Measurements from ENCODE around the gene MATK. TPM values are rescaled to one million over a fixed set of nuclear protein-coding genes. Genes with fewer than 3 reads are reported as not detected.

MATK gene
- total RNA-seq, 1 experiment from 2014 or later = 0.21 TPM

DNA sequence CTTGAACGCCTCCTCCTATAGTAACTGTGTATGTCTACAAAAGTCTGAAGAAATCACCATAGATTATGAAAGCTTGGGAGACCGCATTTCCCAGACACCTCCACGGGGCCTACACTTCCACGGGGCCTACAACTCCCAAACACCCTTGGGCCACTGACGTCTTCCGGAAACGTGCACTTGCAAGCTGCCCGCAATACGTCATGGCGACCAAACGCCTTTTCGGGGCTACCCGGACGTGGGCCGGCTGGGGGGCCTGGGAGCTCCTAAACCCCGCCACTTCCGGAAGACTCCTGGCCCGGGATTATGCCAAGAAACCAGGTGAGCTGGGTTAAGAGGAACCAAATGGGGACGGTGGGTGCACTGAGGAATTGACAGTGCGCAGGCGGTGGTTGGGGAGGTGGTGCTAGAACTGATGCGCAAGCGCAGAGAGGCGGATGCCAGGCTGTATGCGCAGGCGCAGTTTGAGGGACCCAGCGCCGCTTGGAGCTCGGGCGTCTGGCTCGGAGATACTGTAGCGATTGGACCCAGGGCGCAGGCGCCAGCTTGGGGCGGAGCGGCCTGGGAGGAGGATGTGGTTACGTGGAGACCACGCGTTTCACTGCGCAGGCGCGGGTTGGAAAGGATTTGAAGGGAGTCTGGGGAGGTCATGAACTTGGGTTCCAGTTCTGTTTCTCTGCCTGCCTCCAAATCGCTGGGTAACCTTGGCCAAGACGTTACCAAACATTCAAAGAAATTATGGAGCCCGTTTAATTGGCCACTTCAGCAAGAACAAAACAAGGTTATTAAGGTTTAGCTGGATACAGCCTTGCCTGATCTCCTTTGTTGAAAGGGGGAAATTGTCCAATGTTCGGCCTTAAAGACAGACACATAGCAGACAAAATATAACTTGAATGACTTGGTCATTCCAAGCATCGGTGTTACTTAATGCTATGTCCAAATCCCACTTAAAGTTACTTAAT lies 23.4 kb downstream of the MATK start, which contains the start of gene MRPL54:
TSS of gene MRPL54 (plus strand) at position 182 of the 959 bp plus-strand sequence. CDS start at position 201, 19 bp downstream.
- DNase-seq (ENCODE audit: low read depth, low spot score) (peak; percentile 91), ATAC-seq (peak; percentile 95)
- ChIA-PET CTCF (interaction anchor here (0.5 to 0.6 kb wide), 4 partner anchors 24 to 289 kb away, joined by 3 to 6 read pairs (median 4); no protein-coding TSS in a partner anchor), POLR2A (interaction anchor here (0.5 to 1.3 kb wide), 2 partner anchors 14 to 16 kb away, joined by 5 to 18 read pairs; no protein-coding TSS in a partner anchor)
- in situ Hi-C loops (cut with HindIII; ENCODE audit: low pct_unique_long_range_greater_than_20kb, low sequenced_read_pairs) = no loop called here
- H3K9me3 ChIP-seq (ENCODE audit: control insufficient read depth, insufficient read depth, low read depth, low read length) = no peaks in the 10 kb centered on the region
- intact Hi-C loops (cut with micrococcal nuclease; ENCODE audit: unreplicated experiment) = no loop called here
- TF ChIP-seq POLR2AphosphoS5 (IDR thresholded peaks at IDR 0.05; ENCODE audit: low read depth, low read length) = peak; percentile 86
- 0 out of 2 replicates have a peak, but pooled peaks have one; percentile 57 for TF ChIP-seq SIN3A (IDR thresholded peaks at IDR 0.05; ENCODE audit: borderline replicate concordance, insufficient read depth, low read depth, low read length)
- TF ChIP-seq TCF7L2 (IDR thresholded peaks at IDR 0.05; ENCODE audit: low read depth, low read length) = peak; percentile 75; the same call in 1 of the 2 replicates
- no peak for TF ChIP-seq REST (IDR thresholded peaks at IDR 0.05; ENCODE audit: insufficient read depth in 1 of 2, low read depth in 2 of 2, low read length in 1 of 2)
- no peak for TF ChIP-seq CTCF (IDR thresholded peaks at IDR 0.05)
- H3K4me3 ChIP-seq (ENCODE audit: low read depth in 2 of 2, low read length in 2 of 2) = peak within 1 kb of the TSS; percentile 97 to 98
- H3K27me3 ChIP-seq (ENCODE audit: control insufficient read depth, insufficient read depth, low read length) = no peaks in the 10 kb centered on the region
- peaks cover 4% of the 10 kb centered on the region; the same call in 1 of the 2 replicates for H3K36me3 ChIP-seq (ENCODE audit: control insufficient read depth, insufficient read depth, low read length)
- BruUV-seq (replicated peaks) = TSS peak; percentile 99
- H3K27ac ChIP-seq (ENCODE audit: low read length) = peak within 1 kb of the TSS; percentile 93
- H3K4me1 ChIP-seq (ENCODE audit: control insufficient read depth, insufficient read depth, low read length) = peaks cover 9% of the 10 kb centered on the region

GRCh38 chr19:3762130-3762473 lies 24.1 kb downstream of the MATK start:
- no TSS peak for BruUV-seq (replicated peaks)
- no peaks in the 10 kb centered on the region for H3K27me3 ChIP-seq (ENCODE audit: control insufficient read depth, insufficient read depth, low read length)
- H3K9me3 ChIP-seq (ENCODE audit: control insufficient read depth, insufficient read depth, low read depth, low read length) = no peaks in the 10 kb centered on the region
- no peak for DNase-seq (ENCODE audit: low read depth, low spot score)
- H3K4me3 ChIP-seq (ENCODE audit: low read depth in 2 of 2, low read length in 2 of 2) = peak overlapping the region; percentile 97 to 98
- peaks cover 9% of the 10 kb centered on the region for H3K4me1 ChIP-seq (ENCODE audit: control insufficient read depth, insufficient read depth, low read length)
- POLR2A ChIA-PET = interaction anchor here (0.5 to 1.3 kb wide), 2 partner anchors 13 to 15 kb away, joined by 5 to 18 read pairs; no protein-coding TSS in a partner anchor
- intact Hi-C loops (cut with micrococcal nuclease; ENCODE audit: unreplicated experiment) = no loop called here
- TF ChIP-seq CTCF (IDR thresholded peaks at IDR 0.05) = no peak
- no peak for TF ChIP-seq TCF7L2 (IDR thresholded peaks at IDR 0.05; ENCODE audit: low read depth, low read length)
- TF ChIP-seq SIN3A (IDR thresholded peaks at IDR 0.05; ENCODE audit: borderline replicate concordance, insufficient read depth, low read depth, low read length) = no peak
- no peak for TF ChIP-seq POLR2AphosphoS5 (IDR thresholded peaks at IDR 0.05; ENCODE audit: low read depth, low read length)
- TF ChIP-seq REST (IDR thresholded peaks at IDR 0.05; ENCODE audit: insufficient read depth in 1 of 2, low read depth in 2 of 2, low read length in 1 of 2) = no peak
- no peak for ATAC-seq
- H3K36me3 ChIP-seq (ENCODE audit: control insufficient read depth, insufficient read depth, low read length) = peaks cover 4% of the 10 kb centered on the region; the same call in 1 of the 2 replicates
- H3K27ac ChIP-seq (ENCODE audit: low read length) = peak overlapping the region; percentile 93
- in situ Hi-C loops (cut with HindIII; ENCODE audit: low pct_unique_long_range_greater_than_20kb, low sequenced_read_pairs) = no loop called here
- CTCF ChIA-PET = interaction anchor here (0.5 kb wide), 2 partner anchors 25 to 290 kb away, joined by 3 to 5 read pairs; no protein-coding TSS in a partner anchor

All from Panc1 (cell line).